ENCODE results near the gene SLC35B2.

The SLC35B2 gene

GRCh38 chr6:44221291-44221960 lies 35.9 kb downstream of the SLC35B2 start:
- H3K9me3 ChIP-seq (ENCODE audit: control insufficient read depth in 1 of 2, low read length in 2 of 2) = no peaks in the 10 kb centered on the region
- no peaks in the 10 kb centered on the region for H3K36me3 ChIP-seq (ENCODE audit: control insufficient read depth in 1 of 2, insufficient read depth in 2 of 2, low read length in 2 of 2)
- peak overlapping the region; percentile 70 for H3K27ac ChIP-seq (ENCODE audit: low read depth, low read length)
- H3K27me3 ChIP-seq (ENCODE audit: control insufficient read depth in 1 of 2, insufficient read depth in 2 of 2, low read length in 2 of 2) = no peaks in the 10 kb centered on the region
- peak overlapping the region; percentile 32 to 46 for H3K9ac ChIP-seq (ENCODE audit: low read depth in 1 of 2, low read length in 2 of 2)
- H3K4me3 ChIP-seq (ENCODE audit: low read depth in 1 of 2, low read length in 2 of 2) = no peak overlapping the region
- H3K4me1 ChIP-seq (ENCODE audit: control insufficient read depth in 1 of 2, insufficient read depth in 2 of 2, low read length in 2 of 2) = peaks cover 58 to 61% of the 10 kb centered on the region in 2 donors

- Histone ChIP-seq H3K27ac (ENCODE audit: low read depth, low read length) (no peak overlapping the region), H3K9me3 (ENCODE audit: control insufficient read depth in 1 of 2, low read length in 2 of 2) (no peaks in the 10 kb centered on the region), H3K36me3 (ENCODE audit: control insufficient read depth in 1 of 2, insufficient read depth in 2 of 2, low read length in 2 of 2) (no peaks in the 10 kb centered on the region), H3K27me3 (ENCODE audit: control insufficient read depth in 1 of 2, insufficient read depth in 2 of 2, low read length in 2 of 2) (no peaks in the 10 kb centered on the region), H3K4me1 (ENCODE audit: control insufficient read depth in 1 of 2, insufficient read depth in 2 of 2, low read length in 2 of 2) (peaks cover 55 to 58% of the 10 kb centered on the region in 2 donors), H3K9ac (ENCODE audit: low read depth in 1 of 2, low read length in 2 of 2) (peak overlapping the region in 1 of 2 donors; percentile 32), H3K4me3 (ENCODE audit: low read depth in 1 of 2, low read length in 2 of 2) (no peak overlapping the region)
These were observed 36.4 kb downstream of the SLC35B2 start for GRCh38 chr6:44220913-44221290.

GRCh38 chr6:44219815-44220784 lies 37.2 kb downstream of the SLC35B2 start:
- no peaks in the 10 kb centered on the region for H3K27me3 ChIP-seq (ENCODE audit: control insufficient read depth in 1 of 2, insufficient read depth in 2 of 2, low read length in 2 of 2)
- H3K9me3 ChIP-seq (ENCODE audit: control insufficient read depth in 1 of 2, low read length in 2 of 2) = no peaks in the 10 kb centered on the region
- peak overlapping the region; percentile 28 for H3K27ac ChIP-seq (ENCODE audit: low read depth, low read length)
- H3K4me1 ChIP-seq (ENCODE audit: control insufficient read depth in 1 of 2, insufficient read depth in 2 of 2, low read length in 2 of 2) = peaks cover 49 to 54% of the 10 kb centered on the region in 2 donors
- H3K36me3 ChIP-seq (ENCODE audit: control insufficient read depth in 1 of 2, insufficient read depth in 2 of 2, low read length in 2 of 2) = no peaks in the 10 kb centered on the region
- peak overlapping the region; percentile 51 to 52 for H3K4me3 ChIP-seq (ENCODE audit: low read depth in 1 of 2, low read length in 2 of 2)
- H3K9ac ChIP-seq (ENCODE audit: low read depth in 1 of 2, low read length in 2 of 2) = no peak overlapping the region

GRCh38 chr6:44219053-44219814 lies 38.1 kb downstream of the SLC35B2 start:
- Histone ChIP-seq H3K9me3 (ENCODE audit: control insufficient read depth in 1 of 2, low read length in 2 of 2) (no peaks in the 10 kb centered on the region), H3K4me1 (ENCODE audit: control insufficient read depth in 1 of 2, insufficient read depth in 2 of 2, low read length in 2 of 2) (peaks cover 42 to 47% of the 10 kb centered on the region in 2 donors), H3K4me3 (ENCODE audit: low read depth in 1 of 2, low read length in 2 of 2) (peak overlapping the region; percentile 63 to 68), H3K36me3 (ENCODE audit: control insufficient read depth in 1 of 2, insufficient read depth in 2 of 2, low read length in 2 of 2) (no peaks in the 10 kb centered on the region), H3K27me3 (ENCODE audit: control insufficient read depth in 1 of 2, insufficient read depth in 2 of 2, low read length in 2 of 2) (no peaks in the 10 kb centered on the region), H3K27ac (ENCODE audit: low read depth, low read length) (peak overlapping the region; percentile 67), H3K9ac (ENCODE audit: low read depth in 1 of 2, low read length in 2 of 2) (peak overlapping the region; percentile 52 to 57)

GRCh38 chr6:44217332-44218143 lies 39.8 kb downstream of the SLC35B2 start:
- Histone ChIP-seq H3K9ac (ENCODE audit: low read depth in 1 of 2, low read length in 2 of 2) (peak overlapping the region in 1 of 2 donors; percentile 12), H3K4me1 (ENCODE audit: control insufficient read depth in 1 of 2, insufficient read depth in 2 of 2, low read length in 2 of 2) (peaks cover 31 to 37% of the 10 kb centered on the region in 2 donors), H3K27me3 (ENCODE audit: control insufficient read depth in 1 of 2, insufficient read depth in 2 of 2, low read length in 2 of 2) (no peaks in the 10 kb centered on the region), H3K36me3 (ENCODE audit: control insufficient read depth in 1 of 2, insufficient read depth in 2 of 2, low read length in 2 of 2) (no peaks in the 10 kb centered on the region), H3K9me3 (ENCODE audit: control insufficient read depth in 1 of 2, low read length in 2 of 2) (no peaks in the 10 kb centered on the region), H3K27ac (ENCODE audit: low read depth, low read length) (no peak overlapping the region), H3K4me3 (ENCODE audit: low read depth in 1 of 2, low read length in 2 of 2) (no peak overlapping the region)

GRCh38 chr6:44216677-44217331 lies 40.5 kb downstream of the SLC35B2 start, which contains the start of gene MYMX:
Gene MYMX, plus strand, starts transcription at chr6:44216926. Its CDS starts 546 bp downstream, at chr6:44217472.
- H3K4me3 ChIP-seq (ENCODE audit: low read depth in 1 of 2, low read length in 2 of 2) = no peak within 1 kb of the TSS
- peak within 1 kb of the TSS in 1 of 2 donors; percentile 12 for H3K9ac ChIP-seq (ENCODE audit: low read depth in 1 of 2, low read length in 2 of 2)
- H3K27me3 ChIP-seq (ENCODE audit: control insufficient read depth in 1 of 2, insufficient read depth in 2 of 2, low read length in 2 of 2) = no peaks in the 10 kb centered on the region
- H3K9me3 ChIP-seq (ENCODE audit: control insufficient read depth in 1 of 2, low read length in 2 of 2) = no peaks in the 10 kb centered on the region
- no peak within 1 kb of the TSS for H3K27ac ChIP-seq (ENCODE audit: low read depth, low read length)
- H3K4me1 ChIP-seq (ENCODE audit: control insufficient read depth in 1 of 2, insufficient read depth in 2 of 2, low read length in 2 of 2) = peaks cover 26 to 33% of the 10 kb centered on the region in 2 donors
- H3K36me3 ChIP-seq (ENCODE audit: control insufficient read depth in 1 of 2, insufficient read depth in 2 of 2, low read length in 2 of 2) = no peaks in the 10 kb centered on the region

- no peak overlapping the region for H3K9ac ChIP-seq (ENCODE audit: low read depth in 1 of 2, low read length in 2 of 2)
- no peaks in the 10 kb centered on the region for H3K9me3 ChIP-seq (ENCODE audit: control insufficient read depth in 1 of 2, low read length in 2 of 2)
- peaks cover 18 to 23% of the 10 kb centered on the region in 2 donors for H3K4me1 ChIP-seq (ENCODE audit: control insufficient read depth in 1 of 2, insufficient read depth in 2 of 2, low read length in 2 of 2)
- no peak overlapping the region for H3K27ac ChIP-seq (ENCODE audit: low read depth, low read length)
- H3K27me3 ChIP-seq (ENCODE audit: control insufficient read depth in 1 of 2, insufficient read depth in 2 of 2, low read length in 2 of 2) = no peaks in the 10 kb centered on the region
- H3K4me3 ChIP-seq (ENCODE audit: low read depth in 1 of 2, low read length in 2 of 2) = no peak overlapping the region
- no peaks in the 10 kb centered on the region for H3K36me3 ChIP-seq (ENCODE audit: control insufficient read depth in 1 of 2, insufficient read depth in 2 of 2, low read length in 2 of 2)
These were observed 43.0 kb downstream of the SLC35B2 start for GRCh38 chr6:44214307-44214706.

GRCh38 chr6:44211284-44211683 lies 46.0 kb downstream of the SLC35B2 start:
- H3K9ac ChIP-seq (ENCODE audit: low read depth in 1 of 2, low read length in 2 of 2) = no peak overlapping the region
- no peaks in the 10 kb centered on the region for H3K9me3 ChIP-seq (ENCODE audit: control insufficient read depth in 1 of 2, low read length in 2 of 2)
- H3K36me3 ChIP-seq (ENCODE audit: control insufficient read depth in 1 of 2, insufficient read depth in 2 of 2, low read length in 2 of 2) = no peaks in the 10 kb centered on the region
- H3K4me1 ChIP-seq (ENCODE audit: control insufficient read depth in 1 of 2, insufficient read depth in 2 of 2, low read length in 2 of 2) = no peaks in the 10 kb centered on the region
- no peaks in the 10 kb centered on the region for H3K27me3 ChIP-seq (ENCODE audit: control insufficient read depth in 1 of 2, insufficient read depth in 2 of 2, low read length in 2 of 2)
- no peak overlapping the region for H3K4me3 ChIP-seq (ENCODE audit: low read depth in 1 of 2, low read length in 2 of 2)
- no peak overlapping the region for H3K27ac ChIP-seq (ENCODE audit: low read depth, low read length)

- peaks cover 0 to 6% of the 10 kb centered on the region in 2 donors for H3K4me1 ChIP-seq (ENCODE audit: control insufficient read depth in 1 of 2, insufficient read depth in 2 of 2, low read length in 2 of 2)
- no peaks in the 10 kb centered on the region for H3K27me3 ChIP-seq (ENCODE audit: control insufficient read depth in 1 of 2, insufficient read depth in 2 of 2, low read length in 2 of 2)
- no peaks in the 10 kb centered on the region for H3K36me3 ChIP-seq (ENCODE audit: control insufficient read depth in 1 of 2, insufficient read depth in 2 of 2, low read length in 2 of 2)
- no peak overlapping the region for H3K4me3 ChIP-seq (ENCODE audit: low read depth in 1 of 2, low read length in 2 of 2)
- H3K27ac ChIP-seq (ENCODE audit: low read depth, low read length) = no peak overlapping the region
- no peak overlapping the region for H3K9ac ChIP-seq (ENCODE audit: low read depth in 1 of 2, low read length in 2 of 2)
- no peaks in the 10 kb centered on the region for H3K9me3 ChIP-seq (ENCODE audit: control insufficient read depth in 1 of 2, low read length in 2 of 2)
These were observed 49.4 kb downstream of the SLC35B2 start for GRCh38 chr6:44207966-44208365.

Data from duodenal mucosa (tissue), 2 donors.